HG03457 (cell line): Measurements from ENCODE around the gene MITF.

Experiments used
- ATAC-seq: cut with Tn5 transposase; IDR thresholded peaks from one replicate; pipeline ENCODE4 v1.9.1; 2021; ENCODE audit warnings: moderate number of reproducible peaks; ENCODE audit not compliant: unreplicated experiment

The MITF gene

DNA sequence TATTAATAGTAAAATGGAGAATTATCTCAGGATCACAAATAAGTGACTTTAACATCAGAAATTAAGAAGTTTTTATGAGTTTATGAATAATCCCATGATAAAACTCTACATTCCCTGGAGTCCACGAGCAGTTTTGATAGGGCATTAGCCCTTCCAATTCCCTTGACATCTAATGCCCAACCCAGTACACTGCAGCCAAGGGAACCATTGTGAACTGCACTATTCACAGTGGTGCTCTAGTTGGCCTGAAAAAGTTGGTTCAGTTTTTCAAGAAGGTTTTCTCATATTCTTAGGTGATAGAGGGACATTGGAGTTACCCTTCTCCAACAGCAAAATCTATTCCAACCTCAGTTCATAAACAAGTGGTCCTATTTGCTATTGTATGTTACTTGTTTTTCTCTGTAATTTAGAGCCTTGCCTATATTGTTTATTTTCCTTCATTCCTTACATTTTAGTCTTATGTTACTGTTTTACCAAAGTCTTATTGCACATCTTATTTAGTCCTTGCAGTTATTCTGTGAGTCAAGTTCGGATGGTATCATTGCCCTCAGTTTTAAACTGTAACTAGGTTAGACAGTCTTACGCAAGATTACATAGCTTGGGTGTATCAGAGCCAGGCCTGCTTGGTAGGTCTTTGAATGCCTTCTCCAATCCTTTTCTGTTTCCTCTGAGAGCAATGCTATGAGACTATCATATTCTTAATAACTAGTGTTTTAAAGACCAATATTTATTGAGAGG lies 202.3 kb downstream of the MITF start:
- ATAC-seq, result no peak

DNA sequence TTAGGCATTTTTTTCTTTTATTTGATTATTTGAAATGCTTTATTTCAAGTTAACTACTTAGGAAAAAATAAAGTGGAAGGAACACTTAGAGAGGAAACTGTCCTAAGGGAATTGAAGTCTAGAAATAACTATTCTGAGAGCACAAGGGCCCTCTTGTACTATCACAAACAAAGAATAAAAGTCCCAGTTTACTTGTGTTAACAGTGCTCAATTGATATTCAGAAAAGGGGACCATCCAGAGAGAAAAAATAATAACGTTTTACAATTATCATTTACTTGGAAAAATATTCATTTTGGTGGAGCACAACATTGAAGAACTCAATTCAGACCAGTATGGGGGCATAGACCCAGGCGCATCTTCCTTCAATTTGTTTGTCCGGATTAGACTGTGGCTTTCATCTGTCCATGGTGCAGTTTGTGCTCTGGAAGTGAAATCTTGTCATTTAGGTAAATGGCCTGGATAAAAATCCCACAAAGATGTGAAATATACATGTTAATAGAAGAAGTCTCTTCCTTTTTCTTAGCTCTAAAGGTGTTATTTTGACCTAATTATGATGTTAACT lies 205.7 kb downstream of the MITF start:
- ATAC-seq, result no peak

DNA sequence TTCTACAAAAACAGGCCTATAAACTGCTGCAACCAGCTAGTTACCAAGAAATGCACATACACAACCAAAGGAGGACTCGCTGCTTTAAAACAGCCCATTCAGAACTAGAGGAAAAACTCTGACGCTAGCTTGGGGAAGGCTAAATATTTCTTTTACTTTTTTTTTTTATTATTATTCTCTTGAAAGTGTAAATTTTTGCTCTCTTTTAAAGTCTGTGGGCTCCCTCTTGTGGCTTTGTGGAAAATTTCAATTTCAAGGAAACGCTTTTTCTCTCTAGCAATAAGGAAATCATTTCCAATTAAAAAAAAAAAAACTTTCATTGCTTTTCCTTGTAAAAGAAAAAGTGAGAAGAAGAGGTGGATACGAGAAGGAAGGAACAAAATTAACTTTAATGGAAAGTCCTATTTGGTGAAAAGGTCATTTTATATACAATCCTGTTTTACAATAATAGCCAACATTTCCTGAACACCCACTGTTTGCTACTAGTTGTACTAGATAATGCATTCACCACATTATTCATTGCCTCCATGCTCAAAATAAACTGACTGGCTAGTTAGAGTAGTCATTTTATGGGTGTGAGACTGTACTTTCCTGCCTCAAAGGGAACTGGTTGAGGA lies 209.1 kb downstream of the MITF start:
- no peak for ATAC-seq

DNA sequence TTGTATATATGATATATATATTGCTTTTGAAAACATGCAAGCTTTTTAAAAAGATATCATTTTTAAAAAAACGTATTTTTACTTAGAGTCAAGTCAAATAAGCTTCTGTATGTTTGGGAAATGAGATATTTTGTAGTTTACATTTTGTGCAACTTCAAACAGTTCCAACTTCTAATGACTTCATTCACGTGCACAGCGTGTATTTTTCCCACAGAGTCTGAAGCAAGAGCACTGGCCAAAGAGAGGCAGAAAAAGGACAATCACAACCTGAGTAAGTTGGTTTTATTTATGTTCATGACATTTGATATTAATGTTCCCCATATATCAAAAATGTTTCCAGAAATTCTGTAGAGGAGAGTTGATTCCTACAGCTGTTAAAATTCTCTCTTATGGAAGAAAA lies 212.4 kb downstream of the MITF start:
- ATAC-seq, result no peak

DNA sequence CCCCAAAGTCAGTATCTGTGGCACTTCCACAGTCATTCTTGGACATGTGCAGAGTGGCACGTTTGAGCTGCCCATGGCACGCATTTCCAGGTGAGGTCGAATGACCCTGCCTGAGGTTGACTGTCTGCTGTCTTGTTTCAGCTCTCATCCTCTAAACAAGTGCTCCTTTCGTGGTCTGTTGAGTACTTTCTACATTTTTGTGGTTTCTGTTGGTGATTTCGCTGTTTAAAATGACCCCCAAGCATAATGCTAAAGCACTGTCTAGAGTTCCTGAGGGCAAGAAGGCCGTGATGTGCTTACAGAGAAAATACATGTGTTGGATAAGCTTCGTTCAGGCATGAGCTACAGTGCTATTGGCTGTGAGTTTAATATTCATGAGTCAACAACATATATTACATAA lies 220.3 kb downstream of the MITF start:
- ATAC-seq, result no peak

DNA sequence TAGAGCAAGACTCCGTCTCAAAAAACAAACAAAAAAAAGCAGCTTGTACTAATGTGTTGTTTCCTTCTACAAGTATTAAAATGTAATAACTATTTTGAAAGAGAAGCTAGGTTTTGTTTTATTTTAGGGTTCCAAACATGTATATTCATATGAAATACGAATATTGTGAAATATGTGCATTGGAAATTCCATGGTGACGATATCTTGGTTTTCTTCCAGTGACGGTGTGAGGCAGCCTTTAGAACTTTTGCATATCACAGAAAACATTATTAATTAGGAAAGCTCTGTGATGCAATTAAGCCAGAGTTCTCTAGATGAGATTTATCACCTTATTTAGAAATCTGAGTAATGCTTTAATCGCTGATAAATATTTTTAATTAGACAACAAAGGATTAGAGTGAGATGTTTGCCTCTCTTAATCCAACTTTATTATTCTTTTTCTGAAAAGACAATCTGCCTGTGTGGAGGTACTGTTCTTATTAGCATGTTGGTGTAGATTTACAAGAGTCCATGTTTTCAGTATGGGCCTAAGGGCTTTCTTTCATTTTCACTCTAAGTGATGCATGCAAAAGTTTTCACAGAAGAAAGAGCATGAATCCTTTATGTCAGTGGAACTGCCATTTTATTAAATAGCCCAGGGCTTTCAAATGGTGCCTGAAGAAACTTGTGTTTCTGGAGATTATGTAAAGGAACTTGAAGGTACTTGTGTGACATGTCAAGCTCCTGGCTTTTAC lies 222.6 kb downstream of the MITF start:
- ATAC-seq, result no peak

DNA sequence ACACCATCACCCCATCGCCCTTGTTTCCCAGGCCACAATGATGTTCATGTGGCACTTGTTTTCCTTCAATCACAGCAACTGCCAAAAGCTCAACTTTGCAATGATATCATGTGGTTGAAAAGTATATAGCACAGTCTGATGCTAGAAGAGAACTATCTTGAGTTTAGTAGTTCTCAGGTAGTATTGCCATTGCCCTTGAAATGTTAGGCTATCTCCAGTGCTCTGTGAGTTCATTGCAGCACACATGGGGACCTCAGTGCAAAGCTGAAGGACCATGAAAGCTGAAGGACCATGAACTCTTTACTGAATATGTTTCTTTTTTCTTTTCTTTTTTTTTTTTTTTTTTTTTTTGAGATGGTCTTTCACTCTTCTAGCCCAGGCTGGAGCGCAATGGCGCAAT lies 224.4 kb downstream of the MITF start:
- no peak for ATAC-seq

DNA sequence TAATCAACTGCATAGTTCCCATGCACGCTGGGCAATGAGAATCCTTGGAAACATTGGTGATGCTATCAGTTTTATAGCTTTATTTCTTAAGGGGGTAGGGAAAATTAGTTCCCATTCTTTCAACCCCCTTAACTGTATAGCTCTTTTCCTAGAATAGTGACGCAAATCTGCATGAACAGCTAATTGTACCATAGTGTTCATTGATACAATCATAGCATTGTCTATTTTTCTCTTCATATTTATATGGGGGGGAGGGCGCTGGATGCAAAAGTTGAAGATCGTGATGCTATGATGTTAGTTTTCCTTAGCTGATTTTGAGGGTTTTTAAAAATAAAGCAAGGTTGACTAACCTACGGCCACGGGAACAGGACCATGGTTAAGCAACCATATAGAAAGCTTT lies 227.9 kb downstream of the MITF start:
- ATAC-seq, result no peak

DNA sequence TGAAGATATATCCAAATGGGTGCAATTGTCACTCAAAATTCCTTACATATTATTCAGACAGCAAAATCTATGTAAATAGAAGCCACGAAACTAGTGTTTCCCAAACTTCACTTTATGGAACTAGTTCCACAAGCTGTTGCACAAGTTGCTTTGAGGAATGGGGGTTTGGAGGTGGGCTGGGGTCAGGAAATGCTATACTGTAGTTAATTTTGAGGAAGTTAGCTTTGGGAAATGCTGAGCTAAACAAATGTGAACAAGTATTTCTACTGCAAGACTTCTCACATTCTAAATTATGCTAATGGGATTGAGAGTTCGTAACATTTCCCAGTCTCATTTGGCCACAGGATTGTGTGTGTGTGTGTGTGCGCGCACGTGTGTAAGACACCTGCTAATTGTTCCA lies 231.6 kb downstream of the MITF start:
- ATAC-seq, result no peak

DNA sequence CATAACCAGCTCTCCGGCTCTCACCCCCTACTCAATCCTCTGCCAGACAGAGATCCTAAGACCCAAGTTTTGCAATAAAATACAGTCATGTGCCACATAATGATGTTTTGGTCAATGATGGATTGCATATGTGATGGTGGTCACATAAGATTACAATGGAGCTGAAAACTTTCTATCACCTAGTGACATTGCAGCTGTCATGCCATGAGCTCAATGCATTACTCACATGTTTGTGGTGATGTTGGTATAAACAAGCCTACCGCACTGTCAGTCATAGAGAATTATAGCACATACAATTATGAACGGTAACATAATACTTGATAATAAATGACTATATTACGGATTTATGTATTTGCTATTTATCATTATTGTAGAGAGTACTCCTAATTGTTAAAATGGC lies 233.4 kb downstream of the MITF start:
- ATAC-seq, result no peak

DNA sequence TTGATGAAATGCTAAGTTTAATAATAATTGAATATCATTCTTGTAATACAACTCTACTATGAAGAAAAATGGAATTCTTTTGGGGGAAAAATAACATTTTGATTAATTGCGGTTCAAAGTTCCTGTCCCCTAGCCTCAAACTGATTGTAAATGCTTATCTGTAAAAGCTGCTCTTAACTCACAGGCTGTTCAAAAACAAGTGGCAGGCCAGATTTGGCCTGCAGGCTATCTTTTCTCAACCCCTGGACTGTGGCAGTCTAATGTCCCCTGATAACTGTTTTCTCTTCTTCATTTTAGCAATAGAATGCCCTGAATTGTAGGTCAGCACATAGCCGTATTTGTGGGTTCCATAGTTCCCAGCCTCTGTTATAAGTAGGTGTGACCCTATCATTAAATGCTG lies 236.8 kb downstream of the MITF start:
- no peak for ATAC-seq

DNA sequence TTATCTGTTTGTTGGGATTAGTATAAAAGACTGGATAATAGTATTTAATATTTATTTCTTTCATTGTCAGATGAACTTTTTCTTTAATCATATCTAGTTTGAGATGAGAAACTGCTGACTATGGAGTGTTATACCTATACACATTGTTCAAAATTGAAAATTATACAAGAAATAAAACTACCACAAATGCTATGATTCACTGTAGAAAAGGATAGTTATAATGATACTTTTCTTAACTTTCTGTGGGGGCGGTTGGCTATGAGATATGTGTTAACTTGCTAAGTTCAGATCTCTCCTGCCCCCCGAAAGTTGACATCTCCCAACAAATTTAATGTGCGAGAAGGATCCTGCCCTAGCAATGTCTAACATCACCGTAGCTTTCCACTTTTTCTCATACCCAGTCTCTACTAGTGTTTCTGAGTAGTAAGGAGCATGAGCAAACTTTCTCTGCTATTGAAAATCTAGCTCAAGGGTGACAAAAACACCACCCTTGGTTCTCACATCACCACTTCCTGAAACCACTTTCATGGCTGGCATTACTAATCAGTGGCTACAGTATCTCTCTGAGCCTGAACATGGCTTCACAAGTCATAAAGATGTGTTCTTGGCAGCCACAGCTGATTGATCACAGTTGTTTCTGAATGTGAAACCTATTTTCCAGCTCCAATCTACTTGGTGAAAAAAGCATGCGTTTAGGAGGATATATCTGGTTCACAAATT lies 244.4 kb downstream of the MITF start:
- no peak for ATAC-seq

DNA sequence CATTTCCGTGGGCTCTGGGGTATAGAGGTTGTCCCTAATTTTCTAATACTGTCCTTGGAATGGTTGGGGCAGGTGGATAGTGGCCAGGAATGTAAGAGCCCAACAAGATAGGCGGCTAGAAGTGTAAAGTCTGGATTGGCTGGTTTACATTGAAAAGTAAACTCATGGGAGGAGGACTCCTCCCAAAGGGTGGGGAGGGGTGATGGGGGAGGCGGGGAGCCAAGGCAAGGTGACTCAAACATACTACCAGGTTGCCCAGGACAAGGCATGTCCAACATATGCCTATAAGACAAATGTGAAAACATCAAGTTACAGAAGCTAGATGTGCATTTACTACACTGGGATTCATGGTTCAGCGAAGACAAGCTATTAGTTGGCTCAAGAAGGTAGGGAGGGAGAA lies 246.0 kb downstream of the MITF start:
- no peak for ATAC-seq

DNA sequence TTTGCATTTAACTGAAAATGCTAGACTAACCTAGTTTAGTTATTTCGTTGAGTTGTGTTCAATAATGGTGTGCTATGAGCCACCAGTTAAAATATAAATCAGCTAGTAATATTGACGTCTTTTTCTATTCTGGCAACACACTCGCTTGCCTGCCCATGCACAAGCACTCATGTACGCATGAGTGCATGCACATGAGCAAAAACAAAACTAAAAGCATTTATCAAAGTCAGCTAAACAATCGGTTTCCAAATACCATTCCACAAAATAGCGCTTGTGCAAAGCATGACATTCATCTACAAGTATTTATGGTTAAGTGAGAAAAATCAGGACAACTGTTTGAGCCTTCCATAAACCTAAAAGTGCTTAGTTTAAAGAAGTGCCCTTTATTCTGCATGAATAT lies 247.2 kb downstream of the MITF start:
- no peak for ATAC-seq

DNA sequence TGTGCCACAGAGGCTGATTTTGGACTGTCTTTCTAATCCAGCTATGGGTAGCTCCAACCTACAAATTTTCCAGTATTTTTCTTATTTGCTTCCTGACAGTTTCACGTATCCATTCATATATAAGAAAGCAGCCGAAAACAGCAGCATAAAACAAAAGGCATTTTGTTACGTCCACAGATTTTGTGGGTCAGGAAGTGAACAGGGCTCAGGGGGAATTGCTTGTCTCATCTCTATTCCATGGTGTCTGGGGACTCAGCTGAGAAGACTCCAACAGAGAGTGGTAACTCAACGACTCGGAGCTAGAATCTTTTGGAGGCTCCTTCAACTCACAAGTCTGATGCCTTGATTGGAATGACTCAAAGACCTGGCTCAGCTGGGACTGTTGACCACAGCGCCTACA lies 248.6 kb downstream of the MITF start:
- ATAC-seq, result no peak

DNA sequence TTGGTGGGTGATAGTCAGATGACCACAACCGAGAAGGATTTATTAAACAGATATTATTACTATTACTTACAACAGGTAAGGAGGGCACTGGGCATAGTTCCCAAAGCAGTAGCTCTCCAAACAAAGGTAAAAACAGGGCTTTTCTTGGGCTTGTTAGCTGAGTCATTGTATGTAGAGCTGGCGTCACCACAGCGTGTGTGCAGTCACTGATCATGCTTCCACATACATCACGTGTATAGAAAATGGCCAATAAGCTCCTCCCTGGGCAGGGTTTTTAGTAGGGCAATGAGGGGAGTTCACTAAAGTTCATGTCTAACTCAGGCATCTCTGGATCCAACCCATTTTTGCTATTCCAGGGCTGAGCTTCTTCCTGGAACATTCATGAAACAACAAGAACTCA lies 254.5 kb downstream of the MITF start:
- ATAC-seq, result no peak

DNA sequence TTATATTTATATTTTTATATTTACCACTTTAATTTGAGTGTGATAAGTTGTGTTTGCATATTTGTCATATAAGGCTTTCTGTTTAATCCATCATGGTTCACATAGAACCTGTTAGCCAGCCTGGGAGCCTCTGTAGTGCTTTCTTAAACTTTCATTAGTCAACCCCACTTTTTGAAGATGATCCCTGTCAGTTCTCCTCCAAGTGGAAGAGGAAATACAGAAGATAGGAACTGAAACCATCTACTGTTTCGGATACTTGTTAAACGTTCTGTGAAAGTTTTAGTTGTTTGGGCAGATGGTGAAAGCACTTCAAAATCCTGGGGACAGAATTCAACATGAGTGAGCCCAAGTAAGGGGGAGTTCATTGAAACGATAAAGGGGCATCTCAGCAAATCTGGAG lies 255.7 kb downstream of the MITF start:
- no peak for ATAC-seq

DNA sequence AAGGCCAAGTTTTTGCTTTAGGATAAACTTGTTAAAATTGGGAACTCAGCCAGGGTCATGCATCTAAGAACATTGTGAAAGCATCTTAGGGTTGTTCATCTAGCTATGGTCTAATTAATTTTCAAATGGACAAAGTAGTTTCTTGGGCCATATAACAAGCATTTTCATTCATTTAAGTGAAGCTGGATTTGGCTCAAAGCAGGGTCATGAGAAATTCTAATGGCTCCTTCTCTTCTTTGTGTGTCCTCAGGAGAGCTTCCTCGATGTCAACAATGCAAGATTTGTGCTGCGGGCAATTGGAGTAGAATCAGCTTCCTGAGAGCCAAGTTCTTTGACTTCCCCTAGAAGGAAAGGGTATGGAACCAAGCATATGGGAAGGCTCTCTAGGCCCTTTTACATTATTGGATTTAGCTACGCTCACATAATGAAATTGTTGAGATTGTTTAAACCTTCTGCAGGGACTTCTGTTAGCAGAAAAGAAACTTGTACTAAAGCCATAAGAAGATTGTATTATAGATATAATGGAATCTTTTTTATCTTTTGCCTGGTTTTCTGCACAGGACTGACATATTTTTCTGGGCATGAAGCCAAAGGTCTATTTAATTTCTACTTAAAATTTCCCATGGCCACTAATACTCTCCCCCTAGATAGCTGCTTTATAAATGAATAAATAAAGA lies 258.5 kb downstream of the MITF start:
- ATAC-seq, result no peak

DNA sequence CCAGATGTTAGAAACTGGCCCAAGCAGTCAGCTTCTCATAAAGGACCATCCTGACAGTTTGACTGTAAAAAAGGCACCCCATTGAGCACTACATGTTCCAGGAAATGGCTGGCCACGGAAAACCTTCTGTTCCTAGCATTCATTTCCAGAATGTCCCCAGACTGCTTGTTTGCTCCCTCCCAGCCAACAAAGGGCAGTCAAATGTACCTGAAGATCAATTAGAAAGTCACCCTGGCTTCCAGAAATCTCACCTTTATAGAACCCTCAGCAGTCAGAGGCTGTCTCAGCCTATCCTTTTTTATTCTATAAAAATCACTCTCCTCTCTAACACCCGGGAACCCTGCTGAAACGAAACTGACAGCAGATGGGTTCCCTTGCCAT lies 259.5 kb downstream of the MITF start:
- ATAC-seq, result no peak

DNA sequence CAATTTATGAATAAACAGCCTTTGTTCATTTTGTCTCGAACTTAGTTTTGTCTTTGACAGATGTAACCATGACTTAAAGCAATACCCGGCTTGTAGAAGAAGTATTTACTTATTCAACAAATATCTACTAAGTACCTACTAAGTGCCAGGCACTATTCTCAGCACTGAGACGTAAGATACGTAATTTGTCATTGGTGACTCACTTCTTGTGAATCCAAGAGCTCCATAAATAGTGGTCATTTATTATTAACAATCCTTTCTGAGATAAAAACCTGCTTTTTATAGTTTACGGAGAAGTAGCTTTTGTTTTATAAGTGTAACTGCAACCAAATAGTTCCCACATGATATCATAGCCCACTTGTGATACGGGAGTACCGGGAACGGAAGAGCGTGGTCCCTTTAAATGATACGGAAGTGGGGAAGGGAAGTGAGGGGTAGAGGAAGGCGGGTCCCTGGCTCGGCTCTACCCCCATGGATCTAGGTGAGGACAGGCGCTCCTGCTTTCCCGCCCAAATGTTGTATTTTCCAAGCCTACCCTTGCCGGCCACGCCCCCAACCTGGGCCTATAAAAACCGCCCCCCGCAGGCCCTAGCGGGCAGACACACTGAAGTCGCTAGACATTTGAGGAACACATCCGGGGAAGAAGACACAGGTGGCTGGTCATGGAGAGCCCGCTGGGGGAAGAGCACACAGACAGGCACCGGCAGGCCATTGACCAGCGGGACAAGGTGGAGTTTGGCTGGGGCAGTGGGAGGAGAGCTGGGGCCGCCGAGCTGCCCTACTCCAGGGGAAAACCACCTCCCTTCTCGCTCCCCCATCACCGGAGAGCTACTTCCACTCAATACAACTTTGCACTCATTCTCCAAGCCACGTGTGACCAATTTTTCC lies 260.1 kb downstream of the MITF start, which contains the start of gene SAMMSON:
TSS of gene SAMMSON (plus strand) at position 594 of the 888 bp plus-strand sequence.
- no peak for ATAC-seq
